HG03025 (cell line): ENCODE measurements around the gene RANGAP1.
"Not testable (repeated sequence)": the region's sequence is repeated elsewhere in the genome, so short reads cannot be mapped to it uniquely, and the experiment has no call there.

Experiments used
- ATAC-seq: cut with Tn5 transposase; IDR thresholded peaks from one replicate; pipeline ENCODE4 v1.9.1; 2021; ENCODE audit warnings: mild to moderate bottlenecking, moderate library complexity; ENCODE audit not compliant: unreplicated experiment, low FRiP score

Gene RANGAP1

GRCh38 chr22:41301085-41302020 is 15.4 kb upstream of the RANGAP1 start, which contains the start of gene ZC3H7B:
Gene ZC3H7B (plus strand): TSS chr22:41301525. CDS start chr22:41320661, 19,136 bp downstream.
- peak; percentile 59 for ATAC-seq

GRCh38 chr22:41300661-41301060 is 14.7 kb upstream of the RANGAP1 start:
- no peak for ATAC-seq

DNA sequence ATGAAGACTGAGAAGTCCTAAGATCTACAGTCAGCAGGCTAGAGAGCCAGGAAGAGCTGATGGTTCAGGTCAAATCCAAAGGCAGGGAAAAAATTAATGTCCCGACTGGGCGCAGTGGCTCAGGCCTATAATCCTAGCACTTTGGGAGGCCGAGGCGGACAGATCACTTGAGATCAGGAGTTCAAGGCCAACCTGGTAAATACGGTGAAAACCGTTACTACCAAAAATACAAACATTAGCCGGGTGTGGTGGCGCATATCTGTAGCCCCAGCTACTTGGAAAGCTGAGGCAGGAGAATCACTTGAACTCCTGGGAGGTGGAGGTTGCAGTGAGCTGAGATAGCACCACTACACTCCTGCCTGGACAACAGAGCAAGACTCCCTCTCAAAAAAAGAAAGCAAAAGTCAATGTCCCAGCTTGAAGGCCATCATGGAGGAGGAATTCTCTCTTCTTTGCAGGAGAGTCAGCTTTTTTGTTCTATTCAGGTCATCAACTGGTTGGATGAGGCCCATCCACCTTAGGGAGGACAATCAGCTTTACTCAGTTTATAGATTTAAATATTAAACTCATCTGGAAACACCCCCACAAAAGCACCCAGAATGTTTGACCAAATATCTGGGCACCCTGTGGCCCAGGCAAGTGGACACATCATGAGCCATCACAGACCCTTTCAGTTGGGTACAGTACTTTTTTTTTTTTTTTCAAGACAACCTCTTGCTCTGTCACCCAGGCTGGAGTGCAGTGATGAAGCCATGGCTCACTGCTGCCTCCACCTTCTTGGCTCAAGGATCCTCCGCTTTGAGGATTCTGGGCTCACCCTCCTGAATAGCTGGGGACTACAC is 11.1 kb upstream of the RANGAP1 start:
- no peak for ATAC-seq

DNA sequence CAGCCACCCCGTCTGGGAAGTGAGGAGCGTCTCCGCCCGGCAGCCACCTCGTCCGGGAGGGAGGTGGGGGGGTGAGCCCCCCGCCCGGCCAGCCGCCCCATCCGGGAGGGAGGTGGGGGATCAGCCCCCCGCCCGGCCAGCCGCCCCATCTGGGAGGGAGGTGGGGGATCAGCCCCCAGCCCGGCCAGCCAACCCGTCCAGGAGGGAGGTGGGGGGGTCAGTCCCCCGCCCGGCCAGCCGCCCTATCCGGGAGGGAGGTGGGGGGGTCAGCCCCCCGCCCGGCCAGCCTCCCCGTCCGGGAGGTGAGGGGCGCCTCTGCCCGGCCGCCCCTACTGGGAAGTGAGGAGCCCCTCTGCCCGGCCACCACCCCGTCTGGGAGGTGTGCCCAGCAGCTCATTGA is 8.8 kb upstream of the RANGAP1 start:
- ATAC-seq, result not testable (repeated sequence)

- ATAC-seq, result no peak
Measured at GRCh38 chr22:41290262-41291221, 4.6 kb upstream of the RANGAP1 start.

GRCh38 chr22:41289671-41290070 is 3.7 kb upstream of the RANGAP1 start:
- no peak for ATAC-seq

DNA sequence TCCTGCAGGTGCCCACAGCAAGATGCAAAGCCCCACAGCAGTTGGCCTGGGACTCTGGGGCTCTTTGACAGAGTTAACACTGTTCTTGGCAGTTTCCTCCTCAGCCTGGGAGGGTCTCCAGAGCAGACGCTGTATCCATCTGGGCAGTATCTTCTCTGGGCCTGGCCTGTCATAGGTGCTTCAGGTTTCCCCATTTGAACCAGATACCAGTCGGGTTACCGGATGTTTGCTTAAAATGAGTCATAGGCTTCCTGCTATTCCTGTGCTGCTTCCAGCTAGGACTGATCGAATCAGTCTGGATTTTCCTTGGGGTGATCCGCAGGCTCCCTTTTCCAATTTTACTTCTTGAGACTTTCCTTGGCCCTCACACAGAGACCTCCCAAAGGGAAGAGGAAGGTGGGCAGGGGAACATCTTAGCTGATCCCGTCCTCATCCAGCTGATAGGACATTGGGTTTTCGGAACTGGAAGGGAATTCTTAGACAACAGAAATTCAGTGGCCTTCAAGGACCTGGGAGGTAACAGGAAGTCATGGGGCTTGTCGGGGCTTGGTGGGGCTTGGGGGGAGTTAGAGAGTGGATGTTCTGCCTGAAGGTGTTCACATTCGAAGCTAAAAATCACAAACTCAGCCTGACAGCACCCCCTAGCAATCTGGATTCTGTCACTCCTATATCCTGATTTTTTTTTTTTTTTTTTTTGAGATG is 2.4 kb upstream of the RANGAP1 start:
- no peak for ATAC-seq

DNA sequence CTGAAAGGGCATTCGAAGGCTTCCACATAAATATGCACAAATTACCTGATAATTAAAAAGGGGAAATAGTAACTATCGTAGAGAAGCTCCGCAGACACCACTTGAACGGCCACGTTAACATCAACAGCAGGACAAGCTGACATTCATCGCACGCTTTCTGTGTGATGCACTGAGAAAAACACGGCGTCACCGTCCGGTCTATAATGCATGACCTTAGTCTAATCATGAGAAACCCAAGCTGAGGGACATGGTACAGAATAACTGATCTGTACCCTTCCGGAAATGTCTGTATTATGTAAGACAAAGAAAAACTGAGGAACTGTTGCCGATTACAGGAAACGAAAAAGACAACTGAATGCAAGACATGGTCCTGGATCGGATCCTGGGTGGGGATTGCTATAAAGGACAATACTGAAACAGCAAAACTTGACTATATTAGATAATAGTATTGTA is 678 bp upstream of the RANGAP1 start:
- peak; percentile 8 for ATAC-seq

GRCh38 chr22:41285441-41285819 is 557 bp downstream of the RANGAP1 start:
- peak; percentile 2 for ATAC-seq

- no peak for ATAC-seq
Measured at GRCh38 chr22:41284465-41284864, 1.5 kb downstream of the RANGAP1 start.

DNA sequence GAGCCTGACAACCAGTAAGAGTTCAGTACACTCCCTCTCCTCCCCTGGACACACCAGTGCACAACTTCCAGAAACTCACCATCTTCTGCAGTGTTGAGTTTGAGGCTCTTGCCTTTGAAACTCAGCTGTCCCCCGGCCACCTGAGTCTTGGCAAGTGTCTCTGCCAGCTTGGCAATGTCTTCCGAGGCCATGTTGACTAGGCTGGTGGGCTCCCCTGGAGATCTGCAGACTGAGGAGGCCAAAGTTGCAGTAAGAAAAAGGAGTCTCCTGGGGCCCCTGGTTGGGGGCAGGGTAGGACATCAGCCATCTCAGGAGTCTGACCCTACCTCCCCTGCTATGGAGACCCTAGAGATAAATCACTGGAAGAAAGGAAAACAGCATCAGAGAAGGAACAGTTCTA is 5.1 kb downstream of the RANGAP1 start:
- no peak for ATAC-seq

DNA sequence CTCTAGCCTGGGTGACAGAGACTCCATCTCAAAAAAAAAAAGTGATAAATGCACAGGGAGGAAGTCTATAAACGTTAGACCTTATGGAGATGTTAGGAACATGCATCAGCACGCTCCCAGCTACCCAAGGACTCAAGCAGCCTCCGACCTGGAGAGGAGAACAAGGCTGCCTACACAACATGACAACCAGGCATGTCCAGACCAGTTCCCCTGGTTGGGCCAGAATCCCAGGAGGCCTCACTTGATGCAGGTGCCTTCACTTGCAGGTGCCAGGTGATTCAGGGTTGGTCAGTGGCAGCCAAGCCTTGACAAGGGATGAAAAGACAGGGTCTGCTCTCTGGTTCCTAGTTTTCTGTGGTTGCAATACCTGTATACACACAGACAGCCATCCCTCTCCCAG is 5.9 kb downstream of the RANGAP1 start:
- ATAC-seq, result no peak

DNA sequence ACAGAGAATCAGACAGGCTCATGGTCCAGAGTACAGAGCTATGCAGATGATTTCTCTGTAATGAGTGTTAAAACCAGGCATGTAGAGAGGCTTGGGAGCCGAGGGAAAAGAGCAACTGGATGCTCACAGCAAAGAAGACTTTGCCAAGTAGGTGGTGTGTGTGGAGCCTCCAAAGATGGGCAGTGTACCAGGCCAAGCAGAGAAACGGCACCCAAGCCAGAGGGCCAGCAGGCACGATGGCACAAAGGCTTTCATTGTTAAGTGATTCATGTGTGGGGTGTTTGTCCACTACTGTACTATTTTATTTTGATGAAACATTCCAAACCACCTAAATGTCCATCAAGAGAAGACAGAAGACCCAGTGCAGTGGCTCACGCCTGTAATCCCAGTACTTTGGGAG is 11.1 kb downstream of the RANGAP1 start:
- no peak for ATAC-seq

DNA sequence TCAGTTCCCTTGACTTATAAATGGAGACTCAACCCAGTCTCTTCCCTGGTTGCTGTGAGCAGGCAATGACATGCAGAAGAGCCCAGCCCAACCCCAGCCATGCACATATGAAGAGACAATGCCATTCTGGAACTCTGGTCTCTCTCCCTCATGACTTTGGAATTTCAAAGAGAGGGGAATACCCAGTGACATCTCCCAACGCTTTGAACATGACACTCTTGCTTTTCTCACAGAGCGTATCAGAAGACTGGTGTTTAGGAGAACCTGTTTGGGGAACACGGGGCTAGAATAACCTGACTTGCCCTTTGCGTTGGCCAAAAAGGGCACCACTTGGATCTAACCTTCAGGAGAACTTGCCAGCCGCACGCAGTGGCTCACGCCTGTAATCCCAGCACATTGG is 12.9 kb downstream of the RANGAP1 start:
- no peak for ATAC-seq

GRCh38 chr22:41271787-41272186 is 14.2 kb downstream of the RANGAP1 start:
- no peak for ATAC-seq

DNA sequence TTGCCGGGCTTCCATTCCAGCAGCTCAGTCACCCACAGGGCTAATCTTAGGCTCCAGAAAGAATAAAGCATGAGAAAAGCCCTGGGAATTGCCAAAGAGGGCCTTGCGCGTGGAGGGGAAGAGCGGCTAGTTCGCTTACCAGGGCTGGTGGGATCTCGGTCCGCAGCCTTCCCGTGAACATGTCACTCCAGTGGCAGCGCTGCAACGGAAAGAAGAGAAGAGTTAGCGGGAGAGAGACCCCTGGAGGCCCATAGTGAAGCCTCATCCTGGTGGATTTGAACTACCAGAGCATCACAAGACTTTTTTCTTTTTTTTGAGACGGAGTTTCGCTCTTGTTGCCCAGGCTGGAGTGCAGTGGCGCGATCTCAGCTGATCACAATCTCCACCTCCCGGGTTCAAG is 18.0 kb downstream of the RANGAP1 start:
- ATAC-seq, result no peak

GRCh38 chr22:41264408-41264941 is 21.5 kb downstream of the RANGAP1 start:
- ATAC-seq, result no peak

DNA sequence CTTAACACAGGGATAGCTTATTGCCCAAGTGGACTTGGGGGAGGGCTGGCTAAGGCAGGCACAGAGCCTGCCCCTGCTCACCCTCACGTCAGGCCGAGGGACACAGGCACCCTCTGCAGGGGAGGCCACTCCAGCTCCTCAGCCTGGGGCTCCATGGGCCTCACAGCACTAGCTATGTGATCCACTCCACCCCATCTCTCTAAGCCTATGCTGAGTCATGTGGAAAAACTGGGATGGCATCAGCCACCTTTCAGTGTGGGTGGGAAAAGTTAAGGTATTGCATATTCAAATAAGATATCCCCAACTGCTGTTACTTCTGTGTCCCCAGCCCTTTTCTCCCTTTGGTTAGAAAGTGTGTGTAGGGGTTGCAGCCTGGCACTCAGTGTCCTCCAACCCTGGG is 22.3 kb downstream of the RANGAP1 start:
- ATAC-seq, result no peak

DNA sequence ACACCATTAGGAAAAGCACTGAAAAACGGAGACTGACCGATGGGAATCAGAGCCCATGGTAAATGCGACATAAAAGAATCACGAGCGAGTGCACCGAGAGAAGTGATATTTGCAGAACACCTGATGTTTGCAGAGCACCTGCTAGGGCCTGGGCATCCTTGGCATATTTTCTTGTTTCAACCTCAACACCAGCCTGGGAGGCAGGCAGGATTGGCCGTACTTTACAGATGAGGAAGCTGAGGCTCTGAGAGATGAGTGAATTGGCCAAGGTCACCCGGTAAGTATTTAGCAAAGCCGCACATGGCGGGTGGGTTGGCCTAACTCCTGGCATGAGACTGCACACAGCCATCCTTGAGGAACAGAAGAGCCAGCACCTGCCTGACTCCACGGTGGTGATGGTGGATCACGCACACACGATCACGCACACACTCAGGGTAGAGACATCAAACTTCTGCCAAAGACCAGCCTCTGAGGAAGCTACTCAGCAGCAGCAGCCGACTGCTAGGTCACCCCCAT is 23.7 kb downstream of the RANGAP1 start:
- ATAC-seq, result no peak
